ENCODE data around the gene OR4D9.

Gene OR4D9

DNA sequence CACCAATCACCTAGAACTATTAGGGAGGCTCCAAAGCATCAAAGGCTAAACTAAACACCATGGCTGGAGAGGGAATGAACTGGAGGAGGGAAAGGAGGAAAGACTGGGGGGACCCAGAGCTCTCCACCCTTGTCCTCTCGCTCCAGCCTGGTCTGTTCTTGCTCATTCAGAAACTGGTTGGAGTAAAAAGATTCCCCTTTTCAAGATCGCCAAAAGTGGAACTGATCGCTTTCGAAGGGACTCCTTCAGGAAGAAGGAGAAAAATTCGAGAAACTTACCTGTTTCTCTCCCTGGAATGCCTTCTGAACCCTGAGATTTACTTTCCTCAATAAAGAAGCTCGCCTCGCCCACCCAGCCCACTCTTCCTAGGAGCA lies 46.9 kb downstream of the OR4D9 start:
- Histone ChIP-seq H3K27me3 (ENCODE audit: insufficient read depth, poor library complexity, severe bottlenecking) (no peaks in the 10 kb centered on the region), H3K27ac (replicated peaks) (no peak overlapping the region; the same call in 1 of the 2 replicates), H3K4me3 (replicated peaks; ENCODE audit: insufficient read depth, low read length) (peak overlapping the region; percentile 42; the same call in 1 of the 2 replicates)
- TF ChIP-seq GABPA (IDR thresholded peaks at IDR 0.05; ENCODE audit: low read depth) (no peak), CTCF (IDR thresholded peaks at IDR 0.05; ENCODE audit: insufficient read depth, low read length) (no peak), SPI1 (IDR thresholded peaks at IDR 0.05; ENCODE audit: borderline replicate concordance, low read depth) (no peak), POLR2AphosphoS5 (IDR thresholded peaks at IDR 0.05; ENCODE audit: low read depth) (no peak)
- TF ChIP-seq, protein P1, sequence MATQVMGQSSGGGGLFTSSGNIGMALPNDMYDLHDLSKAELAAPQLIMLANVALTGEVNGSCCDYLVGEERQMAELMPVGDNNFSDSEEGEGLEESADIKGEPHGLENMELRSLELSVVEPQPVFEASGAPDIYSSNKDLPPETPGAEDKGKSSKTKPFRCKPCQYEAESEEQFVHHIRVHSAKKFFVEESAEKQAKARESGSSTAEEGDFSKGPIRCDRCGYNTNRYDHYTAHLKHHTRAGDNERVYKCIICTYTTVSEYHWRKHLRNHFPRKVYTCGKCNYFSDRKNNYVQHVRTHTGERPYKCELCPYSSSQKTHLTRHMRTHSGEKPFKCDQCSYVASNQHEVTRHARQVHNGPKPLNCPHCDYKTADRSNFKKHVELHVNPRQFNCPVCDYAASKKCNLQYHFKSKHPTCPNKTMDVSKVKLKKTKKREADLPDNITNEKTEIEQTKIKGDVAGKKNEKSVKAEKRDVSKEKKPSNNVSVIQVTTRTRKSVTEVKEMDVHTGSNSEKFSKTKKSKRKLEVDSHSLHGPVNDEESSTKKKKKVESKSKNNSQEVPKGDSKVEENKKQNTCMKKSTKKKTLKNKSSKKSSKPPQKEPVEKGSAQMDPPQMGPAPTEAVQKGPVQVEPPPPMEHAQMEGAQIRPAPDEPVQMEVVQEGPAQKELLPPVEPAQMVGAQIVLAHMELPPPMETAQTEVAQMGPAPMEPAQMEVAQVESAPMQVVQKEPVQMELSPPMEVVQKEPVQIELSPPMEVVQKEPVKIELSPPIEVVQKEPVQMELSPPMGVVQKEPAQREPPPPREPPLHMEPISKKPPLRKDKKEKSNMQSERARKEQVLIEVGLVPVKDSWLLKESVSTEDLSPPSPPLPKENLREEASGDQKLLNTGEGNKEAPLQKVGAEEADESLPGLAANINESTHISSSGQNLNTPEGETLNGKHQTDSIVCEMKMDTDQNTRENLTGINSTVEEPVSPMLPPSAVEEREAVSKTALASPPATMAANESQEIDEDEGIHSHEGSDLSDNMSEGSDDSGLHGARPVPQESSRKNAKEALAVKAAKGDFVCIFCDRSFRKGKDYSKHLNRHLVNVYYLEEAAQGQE (IDR thresholded peaks at IDR 0.05; ENCODE audit: insufficient replicate concordance, low read depth): no peak
- DNase-seq (ENCODE audit: low read depth in 1 of 2, low spot score in 1 of 2): no peak

DNA sequence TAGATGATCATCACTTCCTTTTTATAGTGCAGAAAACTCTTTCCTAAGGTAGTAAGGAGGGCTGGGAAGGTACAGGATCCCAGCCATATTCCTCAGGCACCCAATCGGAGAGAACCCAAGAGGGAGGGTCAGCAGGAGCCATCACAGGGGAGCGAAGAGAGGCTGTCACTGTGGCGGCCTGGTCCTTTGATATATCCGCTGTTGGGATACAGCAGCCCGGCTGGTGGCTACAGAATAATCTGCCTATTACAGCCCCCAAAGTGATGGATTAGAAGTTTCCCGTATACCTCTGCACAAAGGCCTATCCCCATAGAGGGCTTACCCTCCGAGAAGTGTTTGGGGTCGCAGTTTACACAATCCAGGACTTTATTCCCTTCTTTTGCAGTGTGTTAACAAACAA lies 48.5 kb downstream of the OR4D9 start:
- DNase-seq (ENCODE audit: low read depth in 1 of 2, low spot score in 1 of 2): no peak
- Histone ChIP-seq H3K4me3 (replicated peaks; ENCODE audit: insufficient read depth, low read length) (no peak overlapping the region; the same call in 1 of the 2 replicates), H3K27me3 (ENCODE audit: insufficient read depth, poor library complexity, severe bottlenecking) (no peaks in the 10 kb centered on the region), H3K27ac (replicated peaks) (no peak overlapping the region)
- TF ChIP-seq SPI1 (IDR thresholded peaks at IDR 0.05; ENCODE audit: borderline replicate concordance, low read depth) (no peak), GABPA (IDR thresholded peaks at IDR 0.05; ENCODE audit: low read depth) (no peak), POLR2AphosphoS5 (IDR thresholded peaks at IDR 0.05; ENCODE audit: low read depth) (no peak), CTCF (IDR thresholded peaks at IDR 0.05; ENCODE audit: insufficient read depth, low read length) (no peak)
- TF ChIP-seq, protein P1 (IDR thresholded peaks at IDR 0.05; ENCODE audit: insufficient replicate concordance, low read depth): no peak

GRCh38 chr11:59560290-59560701 lies 49.0 kb downstream of the OR4D9 start:
- peak in 1 of 2 experiments; percentile 70 for DNase-seq (ENCODE audit: low read depth in 1 of 2, low spot score in 1 of 2)
- Histone ChIP-seq H3K4me3 (replicated peaks; ENCODE audit: insufficient read depth, low read length) (peak overlapping the region; percentile 89), H3K27ac (replicated peaks) (peak overlapping the region; percentile 61), H3K27me3 (ENCODE audit: insufficient read depth, poor library complexity, severe bottlenecking) (no peaks in the 10 kb centered on the region)
- TF ChIP-seq GABPA (IDR thresholded peaks at IDR 0.05; ENCODE audit: low read depth) (no peak; the same call in 1 of the 2 replicates), CTCF (IDR thresholded peaks at IDR 0.05; ENCODE audit: insufficient read depth, low read length) (no peak), SPI1 (IDR thresholded peaks at IDR 0.05; ENCODE audit: borderline replicate concordance, low read depth) (no peak), POLR2AphosphoS5 (IDR thresholded peaks at IDR 0.05; ENCODE audit: low read depth) (no peak)
- TF ChIP-seq, protein P1 (IDR thresholded peaks at IDR 0.05; ENCODE audit: insufficient replicate concordance, low read depth): no peak

Data from HL-60 (cell line).